ENCODE measurements around the gene C8G. TPM values are rescaled to one million over a fixed set of nuclear protein-coding genes. Genes with fewer than 3 reads are reported as not detected.
A peak's percentile ranks its signal among the peaks of the same experiment; 100 is the strongest.

The C8G gene
- not detected in 2 replicates for total RNA-seq (2014; rRNA removed; shearing (Covaris generic); ENCODE audit: low replicate concordance)

- Histone ChIP-seq H3K27me3 (no peaks in the 10 kb centered on the region), H3K9me3 (no peaks in the 10 kb centered on the region), H3K4me3 (peak within 1 kb of the TSS; percentile 83), H3K36me3 (peaks cover 38% of the 10 kb centered on the region)
- peak; percentile 95 for DNase-seq
Measured at GRCh38 chr9:136944519-136945332, at the start of gene C8G, which contains the start of gene FBXW5. Gene C8G (plus strand): TSS chr9:136945243. CDS start chr9:136945321, 78 bp downstream. Gene FBXW5 (minus strand): TSS chr9:136944738. CDS start chr9:136944083, 655 bp downstream.

GRCh38 chr9:136896027-136896426, 49.0 kb upstream of the C8G start:
- H3K4me3 ChIP-seq = no peak overlapping the region
- H3K27me3 ChIP-seq = no peaks in the 10 kb centered on the region
- H3K36me3 ChIP-seq = peaks cover 32% of the 10 kb centered on the region
- H3K9me3 ChIP-seq = no peaks in the 10 kb centered on the region
- DNase-seq = no peak

DNA sequence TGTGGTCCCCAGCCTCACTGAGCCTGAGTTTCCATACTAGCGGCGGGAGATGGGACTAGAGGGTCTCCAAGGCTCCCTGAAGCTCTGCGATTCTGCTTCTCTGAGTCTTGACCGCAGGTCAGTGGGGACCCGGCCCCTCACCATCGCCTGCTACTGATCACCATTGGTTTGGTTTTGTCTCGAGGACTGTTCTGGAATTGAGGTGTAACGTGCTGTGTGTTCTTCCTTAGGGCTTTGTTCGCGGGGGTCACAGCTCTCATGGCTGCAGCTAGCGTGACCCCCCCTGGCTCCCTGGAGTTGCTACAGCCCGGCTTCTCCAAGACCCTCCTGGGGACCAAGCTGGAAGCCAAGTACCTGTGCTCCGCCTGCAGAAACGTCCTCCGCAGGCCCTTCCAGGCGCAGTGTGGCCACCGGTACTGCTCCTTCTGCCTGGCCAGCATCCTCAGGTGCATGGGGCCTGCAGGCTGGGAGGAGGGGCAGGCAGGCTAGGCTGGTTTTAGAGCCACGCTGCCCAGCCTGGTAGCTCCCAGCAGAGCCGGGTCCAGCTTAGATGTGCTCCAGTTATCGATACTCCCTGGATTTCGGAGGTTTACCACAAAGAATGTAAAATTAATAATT, 46.5 kb upstream of the C8G start:
- Histone ChIP-seq H3K36me3 (peaks cover 44% of the 10 kb centered on the region), H3K4me3 (no peak overlapping the region), H3K27me3 (no peaks in the 10 kb centered on the region), H3K9me3 (no peaks in the 10 kb centered on the region)
- DNase-seq = no peak

DNA sequence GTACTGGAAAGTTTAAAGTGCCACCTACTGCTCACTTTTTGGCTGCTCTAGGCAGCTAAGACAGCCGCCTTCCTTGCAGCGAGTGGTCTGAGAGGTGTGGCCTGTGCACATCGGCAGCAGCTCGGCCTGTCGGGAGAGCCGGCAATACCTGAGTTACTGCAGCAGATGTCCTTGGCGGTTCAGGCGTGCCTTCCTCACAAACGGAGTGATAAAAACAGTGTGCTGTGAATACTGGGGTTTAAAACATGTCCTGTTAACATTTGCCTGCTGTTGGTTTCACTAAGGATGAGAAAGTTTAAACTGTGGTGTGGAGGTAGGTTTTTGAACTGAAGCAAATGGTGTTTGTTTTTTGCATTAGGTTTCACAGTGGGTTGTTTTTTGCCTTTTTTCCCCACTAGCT, 45.8 kb upstream of the C8G start:
- H3K27me3 ChIP-seq = no peaks in the 10 kb centered on the region
- no peak for DNase-seq
- H3K36me3 ChIP-seq = peaks cover 49% of the 10 kb centered on the region
- no peak overlapping the region for H3K4me3 ChIP-seq
- H3K9me3 ChIP-seq = no peaks in the 10 kb centered on the region

GRCh38 chr9:136900556-136900955, 44.5 kb upstream of the C8G start:
- H3K4me3 ChIP-seq = no peak overlapping the region
- no peaks in the 10 kb centered on the region for H3K27me3 ChIP-seq
- no peaks in the 10 kb centered on the region for H3K9me3 ChIP-seq
- DNase-seq = no peak
- H3K36me3 ChIP-seq = peaks cover 53% of the 10 kb centered on the region

GRCh38 chr9:136900988-136901515, 44.0 kb upstream of the C8G start:
- Histone ChIP-seq H3K9me3 (no peaks in the 10 kb centered on the region), H3K4me3 (no peak overlapping the region), H3K36me3 (peaks cover 58% of the 10 kb centered on the region), H3K27me3 (no peaks in the 10 kb centered on the region)
- DNase-seq = no peak

GRCh38 chr9:136901516-136902258, 43.4 kb upstream of the C8G start:
- peak; percentile 78 for DNase-seq
- no peaks in the 10 kb centered on the region for H3K9me3 ChIP-seq
- peaks cover 63% of the 10 kb centered on the region for H3K36me3 ChIP-seq
- no peak overlapping the region for H3K4me3 ChIP-seq
- no peaks in the 10 kb centered on the region for H3K27me3 ChIP-seq

GRCh38 chr9:136902259-136902821, 42.7 kb upstream of the C8G start:
- Histone ChIP-seq H3K4me3 (no peak overlapping the region), H3K27me3 (no peaks in the 10 kb centered on the region), H3K9me3 (no peaks in the 10 kb centered on the region), H3K36me3 (peaks cover 64% of the 10 kb centered on the region)
- DNase-seq = peak; percentile 77

DNA sequence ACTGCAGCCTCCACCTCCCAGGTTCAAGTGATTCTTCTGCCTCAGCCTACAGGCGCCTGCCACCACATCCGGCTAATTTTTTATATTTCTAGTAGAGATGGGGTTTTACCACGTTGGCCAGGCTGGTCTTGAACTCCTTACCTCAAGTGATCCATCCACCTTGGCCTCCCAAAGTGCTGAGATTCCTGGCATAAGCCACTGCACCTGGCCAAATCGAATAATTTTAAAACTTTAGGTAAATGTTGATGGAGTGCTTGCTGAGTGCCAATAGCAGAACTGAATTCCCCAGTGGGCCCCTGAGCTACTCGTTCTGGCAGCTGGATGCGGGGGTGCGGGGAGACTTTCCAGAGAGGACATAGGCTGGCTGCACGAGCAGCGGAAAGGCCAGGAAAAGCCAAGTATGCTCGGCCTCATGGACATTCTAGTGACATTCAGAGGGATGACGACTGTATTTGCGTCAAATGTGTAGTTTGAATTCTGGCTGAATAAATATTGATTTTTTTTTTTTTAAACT, 41.9 kb upstream of the C8G start:
- no peaks in the 10 kb centered on the region for H3K9me3 ChIP-seq
- no peak overlapping the region for H3K4me3 ChIP-seq
- no peaks in the 10 kb centered on the region for H3K27me3 ChIP-seq
- DNase-seq = no peak
- H3K36me3 ChIP-seq = peaks cover 71% of the 10 kb centered on the region

GRCh38 chr9:136906266-136906665, 38.8 kb upstream of the C8G start:
- H3K36me3 ChIP-seq = peaks cover 59% of the 10 kb centered on the region
- H3K4me3 ChIP-seq = no peak overlapping the region
- no peaks in the 10 kb centered on the region for H3K9me3 ChIP-seq
- DNase-seq = no peak
- no peaks in the 10 kb centered on the region for H3K27me3 ChIP-seq

- H3K9me3 ChIP-seq = no peaks in the 10 kb centered on the region
- H3K36me3 ChIP-seq = peaks cover 49% of the 10 kb centered on the region
- no peak overlapping the region for H3K4me3 ChIP-seq
- no peak for DNase-seq
- no peaks in the 10 kb centered on the region for H3K27me3 ChIP-seq
Measured at GRCh38 chr9:136907011-136907914, 37.8 kb upstream of the C8G start.

GRCh38 chr9:136910197-136910900, 34.7 kb upstream of the C8G start:
- Histone ChIP-seq H3K27me3 (no peaks in the 10 kb centered on the region), H3K4me3 (no peak overlapping the region), H3K9me3 (no peaks in the 10 kb centered on the region), H3K36me3 (peaks cover 32% of the 10 kb centered on the region)
- no peak for DNase-seq

DNA sequence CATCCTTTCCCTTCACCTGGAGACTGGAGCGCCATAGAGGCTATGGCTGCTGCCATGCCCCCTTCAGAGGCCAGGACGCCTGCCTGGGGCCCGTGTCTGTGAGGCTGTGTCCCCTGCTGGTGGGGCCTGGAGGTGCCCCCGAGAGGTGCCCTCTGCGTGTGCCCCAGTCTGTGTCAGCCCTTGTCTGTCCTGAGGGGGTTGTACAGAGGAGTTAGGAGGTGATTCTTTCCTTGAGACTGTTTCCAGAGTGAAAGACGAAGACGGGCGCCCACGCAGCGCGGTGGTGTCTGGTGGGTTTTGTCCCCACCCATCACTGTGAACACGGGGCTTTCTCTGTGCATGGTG, 34.2 kb upstream of the C8G start:
- no peak for DNase-seq
- H3K9me3 ChIP-seq = no peaks in the 10 kb centered on the region
- H3K4me3 ChIP-seq = no peak overlapping the region
- H3K27me3 ChIP-seq = no peaks in the 10 kb centered on the region
- peaks cover 32% of the 10 kb centered on the region for H3K36me3 ChIP-seq

GRCh38 chr9:136913701-136914438, 31.2 kb upstream of the C8G start:
- H3K9me3 ChIP-seq = no peaks in the 10 kb centered on the region
- no peaks in the 10 kb centered on the region for H3K27me3 ChIP-seq
- H3K4me3 ChIP-seq = no peak overlapping the region
- no peak for DNase-seq
- H3K36me3 ChIP-seq = peaks cover 33% of the 10 kb centered on the region

Measured in MG63 (cell line).